HFF-Myc (cell line): ENCODE data around the gene NRG4.
"Not testable (repeated sequence)": the region's sequence is repeated elsewhere in the genome, so short reads cannot be mapped to it uniquely, and the experiment has no call there.

ENCODE experiments used
- DNase-seq: peaks from one replicate; pipeline ENCODE4 v3.0.0-alpha.2; 2011; ENCODE audit warnings: low read depth; ENCODE audit errors: extremely low read depth
- H3K4me3 ChIP-seq: replicated peaks from 2 replicates; pipeline ENCODE4 v1.5.1; 2011; ENCODE audit warnings: low read depth, mild to moderate bottlenecking, control low read depth, low read length
- CTCF ChIP-seq: IDR thresholded peaks from 2 replicates; pipeline ENCODE4 v1.5.1; 2012; ENCODE audit warnings: mild to moderate bottlenecking, low read depth, low read length, control low read depth; ENCODE audit errors: missing control alignments

The NRG4 gene

GRCh38 chr15:75994220-75994619 lies 18.0 kb downstream of the NRG4 start:
- no peak for DNase-seq
- no peak overlapping the region for H3K4me3 ChIP-seq
- TF ChIP-seq CTCF = no peak

GRCh38 chr15:75992897-75993296 lies 19.3 kb downstream of the NRG4 start:
- TF ChIP-seq CTCF = no peak
- no peak for DNase-seq
- H3K4me3 ChIP-seq = no peak overlapping the region

DNA sequence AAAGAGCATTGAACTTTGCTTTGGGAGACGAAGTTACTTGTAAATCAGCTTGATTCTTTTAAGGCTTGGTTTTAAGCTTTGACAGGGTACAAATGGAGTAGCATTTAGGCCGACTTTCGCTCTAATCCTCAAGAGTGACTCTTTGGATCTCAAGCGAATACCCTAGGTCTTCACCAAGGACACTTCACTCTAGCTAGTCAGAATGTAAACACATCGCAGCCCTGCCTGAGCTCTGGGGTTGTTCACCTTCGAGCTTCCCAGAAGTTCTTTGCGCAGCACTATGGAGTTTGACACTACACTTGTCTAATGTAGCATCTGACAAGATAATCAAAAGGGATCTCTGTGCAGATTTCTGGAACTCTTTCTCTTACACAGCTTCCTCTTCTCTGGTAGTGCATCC lies 22.3 kb downstream of the NRG4 start:
- no peak for TF ChIP-seq CTCF
- H3K4me3 ChIP-seq = no peak overlapping the region
- no peak for DNase-seq

DNA sequence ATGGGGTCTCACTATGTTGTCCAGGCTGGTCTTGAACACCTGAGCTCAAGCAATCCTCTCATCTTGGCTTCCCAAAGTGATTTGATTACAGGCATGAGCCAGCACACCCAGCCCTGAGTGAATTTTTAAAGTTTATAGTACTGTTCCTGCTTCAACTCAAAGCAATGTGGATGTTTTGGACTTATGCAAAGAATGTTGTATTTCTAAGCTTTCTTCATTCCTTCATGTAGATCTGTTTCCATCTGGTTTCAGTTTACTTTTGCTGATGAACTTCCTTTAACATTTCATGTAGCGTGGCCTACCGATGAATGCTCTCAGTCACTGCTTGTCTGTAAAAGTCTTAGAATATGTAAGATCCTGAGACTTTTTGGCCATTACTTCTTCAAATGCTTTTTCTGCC lies 23.2 kb downstream of the NRG4 start:
- no peak for DNase-seq
- TF ChIP-seq CTCF = no peak

DNA sequence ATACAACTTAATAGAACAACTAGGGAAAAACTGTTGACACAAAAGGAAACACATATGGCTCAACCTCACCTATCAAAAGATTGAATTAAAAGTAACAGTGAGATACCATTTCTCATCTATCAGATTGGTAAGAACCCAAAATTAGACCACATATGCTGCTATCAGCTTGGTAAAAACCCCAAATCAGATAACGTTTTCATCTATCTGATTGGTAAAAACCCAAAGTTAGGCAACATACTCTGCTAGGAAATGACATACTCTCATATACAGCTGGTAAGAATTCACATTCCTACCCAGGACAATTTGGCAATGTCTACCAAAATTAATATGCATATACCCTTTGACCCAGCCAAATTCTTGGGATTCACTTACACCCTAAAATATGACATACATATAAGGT lies 26.3 kb downstream of the NRG4 start:
- no peak for DNase-seq
- H3K4me3 ChIP-seq = no peak overlapping the region
- TF ChIP-seq CTCF = no peak

More for the DNA sequence above, 23.2 kb downstream of the NRG4 start:
- H3K4me3 ChIP-seq = no peak overlapping the region

GRCh38 chr15:75984706-75985105 lies 27.5 kb downstream of the NRG4 start:
- DNase-seq, H3K4me3 ChIP-seq: not testable (repeated sequence)

- DNase-seq = no peak
- H3K4me3 ChIP-seq = no peak overlapping the region
- TF ChIP-seq CTCF = no peak
These were observed 29.8 kb downstream of the NRG4 start for GRCh38 chr15:75982468-75982867.
